Right ventricle myocardium inferior (tissue), 1 donor: Measurements from ENCODE around the gene PGBD1. TPM values are rescaled to one million over a fixed set of nuclear protein-coding genes. Genes with fewer than 3 reads are reported as not detected.

Experiments used
- ATAC-seq: fragments of 200-7000 bp; cut with Tn5 transposase; one replicate; pipeline ENCODE4 v1.9.1; 2020; ENCODE audit warnings: mild to moderate bottlenecking, moderate library complexity
- DNase-seq: peaks from one replicate; pipeline ENCODE4 v3.0.0; 2021; ENCODE audit errors: missing footprints
- intact Hi-C: fragments of 100-400 bp; cut with DNase I; formaldehyde crosslinking; loops from one replicate; pipeline ENCODE4 v1.11.0; 2022
- long read RNA-seq: library from polyadenylated mRNA; unstranded; transcript quantifications from one replicate; pipeline ENCODE4 v2.0.0, GENCODE V29; 2021
- total RNA-seq: library from RNA; stranded (reverse); fragmentation: NEBNext Ultra II Directional; extraction: Animal tissue kit (Norgen Biotek cat#: 25700); gene quantifications from one replicate; pipeline ENCODE4 v1.2.1, GENCODE V29; 2021
- donor health status: DM: no; HTN: yes; CAD: no; lungs with severe emphysema.

PGBD1 gene, protein sequence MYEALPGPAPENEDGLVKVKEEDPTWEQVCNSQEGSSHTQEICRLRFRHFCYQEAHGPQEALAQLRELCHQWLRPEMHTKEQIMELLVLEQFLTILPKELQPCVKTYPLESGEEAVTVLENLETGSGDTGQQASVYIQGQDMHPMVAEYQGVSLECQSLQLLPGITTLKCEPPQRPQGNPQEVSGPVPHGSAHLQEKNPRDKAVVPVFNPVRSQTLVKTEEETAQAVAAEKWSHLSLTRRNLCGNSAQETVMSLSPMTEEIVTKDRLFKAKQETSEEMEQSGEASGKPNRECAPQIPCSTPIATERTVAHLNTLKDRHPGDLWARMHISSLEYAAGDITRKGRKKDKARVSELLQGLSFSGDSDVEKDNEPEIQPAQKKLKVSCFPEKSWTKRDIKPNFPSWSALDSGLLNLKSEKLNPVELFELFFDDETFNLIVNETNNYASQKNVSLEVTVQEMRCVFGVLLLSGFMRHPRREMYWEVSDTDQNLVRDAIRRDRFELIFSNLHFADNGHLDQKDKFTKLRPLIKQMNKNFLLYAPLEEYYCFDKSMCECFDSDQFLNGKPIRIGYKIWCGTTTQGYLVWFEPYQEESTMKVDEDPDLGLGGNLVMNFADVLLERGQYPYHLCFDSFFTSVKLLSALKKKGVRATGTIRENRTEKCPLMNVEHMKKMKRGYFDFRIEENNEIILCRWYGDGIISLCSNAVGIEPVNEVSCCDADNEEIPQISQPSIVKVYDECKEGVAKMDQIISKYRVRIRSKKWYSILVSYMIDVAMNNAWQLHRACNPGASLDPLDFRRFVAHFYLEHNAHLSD
- total RNA-seq: 2.5 TPM
- long read RNA-seq, partial matches to known transcripts: 0 of 4 reads
- long read RNA-seq, other reads (novel, unspliced or antisense): 3 of 4 reads

DNA sequence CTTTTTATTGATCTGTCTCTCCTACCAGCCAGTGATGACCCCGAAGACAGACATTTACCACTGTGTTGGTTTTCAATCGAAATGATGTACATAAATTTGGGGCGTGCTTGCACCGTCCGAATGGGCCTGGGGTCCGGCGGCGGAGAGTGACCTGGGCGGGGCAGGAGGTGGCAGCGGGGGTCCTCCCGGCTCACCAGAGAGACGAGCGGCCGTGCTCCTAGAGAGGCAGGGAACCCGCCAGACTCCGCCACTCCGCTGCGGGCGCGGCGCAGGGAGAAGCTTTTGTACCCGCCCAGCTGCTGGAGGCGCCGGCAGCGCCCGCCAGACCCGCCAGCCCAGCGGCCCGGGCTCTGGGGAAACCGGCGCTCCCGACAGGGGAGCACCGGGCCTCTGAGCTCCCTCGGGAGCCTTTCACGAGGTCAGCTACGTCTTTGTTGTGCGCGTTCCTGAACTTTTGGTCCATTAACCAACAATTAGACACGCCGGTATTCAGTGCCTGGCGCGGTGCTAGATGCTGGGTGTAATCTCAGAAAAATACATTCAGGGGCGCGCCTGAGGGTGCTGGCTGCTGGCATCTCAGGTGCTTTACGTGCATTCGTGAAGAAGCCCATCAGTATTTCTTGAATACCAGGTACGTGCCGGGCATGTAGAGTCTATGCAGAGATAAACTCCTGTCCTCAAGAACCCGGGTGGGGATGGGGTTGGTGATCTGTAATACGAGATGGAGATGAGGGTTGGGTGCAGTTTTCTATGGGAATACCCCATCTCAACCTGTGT, at the start of gene PGBD1:
Gene PGBD1 (plus strand): TSS at position 285 of the 777 bp plus-strand sequence. CDS start 2,242 bp downstream, outside the sequence.
- DNase-seq (peak; percentile 86), ATAC-seq (peak; percentile 96)
- intact Hi-C loops: loop anchor here (5.0 kb wide), 2 partner anchors 56 to 76 kb away; partner anchors contain the start of gene ZSCAN31

DNA sequence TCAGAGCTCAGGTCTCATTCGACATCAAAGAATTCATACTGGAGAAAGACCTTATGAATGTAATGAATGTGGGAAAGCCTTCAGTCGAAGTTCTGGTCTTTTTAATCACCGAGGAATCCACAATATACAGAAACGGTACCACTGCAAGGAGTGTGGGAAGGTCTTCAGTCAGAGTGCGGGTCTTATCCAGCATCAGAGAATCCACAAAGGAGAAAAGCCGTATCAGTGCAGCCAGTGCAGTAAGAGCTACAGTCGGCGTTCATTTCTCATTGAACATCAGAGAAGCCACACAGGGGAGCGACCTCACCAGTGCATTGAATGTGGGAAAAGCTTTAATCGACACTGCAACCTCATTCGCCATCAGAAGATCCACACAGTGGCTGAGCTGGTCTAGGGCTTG, 48.6 kb upstream of the PGBD1 start:
- intact Hi-C loops: no loop called here
- ATAC-seq (no peak), DNase-seq (no peak)

DNA sequence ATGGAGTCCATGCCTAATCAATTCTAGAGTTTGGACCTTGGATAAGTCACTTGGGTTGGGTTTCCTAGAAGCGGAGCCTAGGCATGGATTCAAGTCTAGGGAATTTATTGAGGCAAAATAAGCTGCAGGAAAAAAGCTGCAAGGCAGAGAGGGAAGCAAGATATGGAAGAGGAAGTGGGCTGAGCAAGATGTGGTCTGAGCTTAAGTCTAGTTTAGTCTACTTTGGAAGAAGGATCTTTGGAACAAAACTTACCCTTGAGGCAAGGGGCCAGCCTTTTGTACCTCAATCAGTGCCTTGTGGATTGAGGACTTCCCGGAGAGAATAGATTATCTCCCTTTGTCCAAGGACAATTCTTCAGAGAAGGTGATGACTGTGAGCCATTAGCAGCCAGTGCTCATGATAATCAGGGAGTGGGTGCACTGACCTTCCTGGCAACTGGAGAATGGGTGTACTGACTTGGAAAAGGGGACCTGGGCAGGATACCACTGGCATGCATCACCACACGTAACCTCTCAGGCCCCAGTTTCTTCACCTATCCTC, 45.4 kb upstream of the PGBD1 start:
- ATAC-seq (no peak), DNase-seq (no peak)
- intact Hi-C loops: no loop called here

DNA sequence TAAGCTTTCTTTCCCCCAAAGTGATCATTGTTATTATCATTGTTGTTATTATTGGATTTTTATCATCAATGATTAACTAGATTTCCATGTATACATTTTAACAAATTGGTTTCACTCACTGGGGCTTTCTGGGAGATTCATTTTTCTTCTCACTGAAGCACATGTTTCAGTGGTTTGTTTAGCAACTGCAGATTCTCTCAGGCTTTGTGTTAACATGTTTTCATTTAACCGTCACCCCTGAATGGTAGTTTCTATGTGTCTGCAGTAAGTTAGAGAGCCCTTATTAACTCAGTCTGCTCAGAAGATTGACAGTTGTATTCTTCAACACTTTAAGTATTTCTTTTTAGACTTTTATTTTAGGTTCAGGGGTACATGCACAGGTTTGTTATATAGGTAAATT, 41.7 kb upstream of the PGBD1 start:
- DNase-seq: no peak
- no peak for ATAC-seq
- intact Hi-C loops: no loop called here

DNA sequence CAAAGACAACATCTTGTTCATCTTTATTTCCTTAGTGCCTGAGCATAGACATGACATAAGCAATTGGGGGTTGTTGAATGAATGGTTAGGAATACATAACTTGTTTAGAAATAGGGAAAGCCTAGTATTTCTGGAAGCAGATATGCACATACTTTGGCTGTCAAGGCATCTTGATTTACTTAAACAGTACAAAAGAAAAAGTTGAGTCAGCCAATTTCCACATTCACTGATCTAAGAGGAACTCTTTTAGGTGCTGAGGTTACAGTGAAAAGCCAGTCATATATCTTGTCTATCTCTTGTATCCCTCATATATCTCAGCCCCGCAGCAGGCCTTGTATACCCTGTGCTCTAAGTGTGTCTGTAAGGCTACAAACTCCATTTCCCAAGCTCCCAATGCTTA, 40.9 kb upstream of the PGBD1 start:
- intact Hi-C loops: no loop called here
- ATAC-seq (no peak), DNase-seq (no peak)

DNA sequence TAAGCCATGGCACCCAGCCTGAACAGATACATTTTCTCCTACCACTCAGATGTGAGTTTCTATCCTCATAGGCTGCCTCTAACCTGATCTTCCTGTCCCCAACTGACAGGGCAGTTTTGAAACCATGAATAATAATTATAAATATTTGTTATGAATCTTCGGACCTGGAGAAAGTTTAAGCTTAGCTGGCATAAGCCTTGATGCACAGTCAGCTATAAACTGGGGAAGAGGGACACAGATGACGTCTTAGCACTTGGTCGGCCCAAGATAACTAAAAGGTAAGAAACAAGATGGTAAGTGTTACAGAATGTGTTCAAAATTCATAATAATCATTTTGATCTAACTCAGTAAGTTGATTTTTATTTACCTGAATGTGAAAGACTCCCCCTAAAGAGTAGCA, 37.4 kb upstream of the PGBD1 start:
- no peak for ATAC-seq
- no peak for DNase-seq
- intact Hi-C loops: no loop called here

DNA sequence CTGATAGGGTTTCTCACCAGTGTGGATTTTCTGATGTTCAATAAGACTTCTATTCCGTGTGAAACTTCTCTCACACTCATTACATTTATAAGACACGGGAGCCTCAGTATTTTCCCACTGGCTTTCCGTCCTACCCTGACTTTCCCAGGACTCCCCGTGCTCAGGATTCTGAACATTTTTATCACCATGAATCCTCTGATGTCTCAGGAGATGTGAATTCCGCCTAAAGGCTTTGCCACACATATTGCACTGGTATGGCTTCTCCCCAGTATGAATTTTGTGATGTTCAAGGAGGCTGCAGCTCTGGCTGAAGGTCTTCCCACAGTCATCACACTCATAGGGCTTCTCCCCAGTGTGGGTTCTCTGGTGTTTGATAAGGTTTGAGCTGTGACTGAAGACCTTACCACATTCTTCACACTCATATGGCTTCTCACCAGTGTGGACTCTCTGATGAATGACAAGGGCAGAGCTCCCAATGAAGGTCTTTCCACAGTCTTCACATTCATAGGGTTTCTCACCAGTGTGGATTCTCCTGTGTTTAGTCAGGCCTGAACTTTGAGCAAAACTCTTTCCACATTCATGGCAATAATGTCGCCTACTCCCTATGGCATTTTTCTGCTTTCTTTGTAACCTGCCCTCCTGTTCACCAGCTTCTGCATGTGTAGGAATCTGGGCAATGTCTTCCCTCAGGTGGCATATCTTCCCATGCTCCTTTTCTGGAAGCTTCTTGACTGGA, 36.0 kb upstream of the PGBD1 start:
- intact Hi-C loops: no loop called here
- no peak for DNase-seq
- ATAC-seq: no peak

DNA sequence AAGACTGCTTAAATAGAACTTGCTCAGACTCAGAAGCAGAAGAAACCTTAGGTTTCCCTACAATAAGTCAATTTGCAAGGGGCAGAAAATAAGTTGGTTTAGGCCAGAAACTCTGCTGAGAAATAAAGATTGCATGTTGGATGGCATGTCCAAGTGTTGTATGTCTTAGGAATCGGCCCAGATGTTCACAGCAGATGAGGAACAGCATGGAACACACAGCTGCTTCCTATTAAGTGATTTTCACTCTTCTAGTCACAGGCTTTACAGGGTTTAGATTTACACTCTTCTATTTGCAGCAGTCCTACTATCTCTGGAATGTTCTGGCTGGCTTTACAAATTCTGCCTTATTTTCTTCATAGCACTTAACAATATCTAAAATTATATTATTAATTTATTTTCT, 32.5 kb upstream of the PGBD1 start:
- intact Hi-C loops: no loop called here
- ATAC-seq (no peak), DNase-seq (no peak)

DNA sequence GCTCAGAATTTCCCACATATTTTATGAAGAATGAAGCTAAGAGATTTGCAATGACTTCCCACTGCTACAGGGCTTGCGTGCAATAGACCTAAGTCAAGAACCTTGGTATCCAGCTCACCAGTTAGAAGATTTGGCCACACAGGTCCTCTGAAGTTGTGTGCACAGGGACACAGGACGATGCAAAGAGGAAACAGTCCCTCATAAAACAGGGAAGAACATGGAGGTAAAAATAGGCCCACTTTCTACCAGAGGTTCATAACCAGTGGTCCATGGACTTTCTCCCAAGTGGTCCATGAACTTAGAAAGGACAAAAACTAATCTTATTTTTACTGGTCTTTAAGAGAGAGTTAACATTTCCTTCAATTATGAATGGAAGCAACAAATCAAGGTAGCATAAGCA, 30.6 kb upstream of the PGBD1 start:
- DNase-seq (no peak), ATAC-seq (no peak)
- intact Hi-C loops: loop anchor here (2.0 kb wide), 1 partner anchor 26 kb away; the partner anchor contains the start of gene ZSCAN9

DNA sequence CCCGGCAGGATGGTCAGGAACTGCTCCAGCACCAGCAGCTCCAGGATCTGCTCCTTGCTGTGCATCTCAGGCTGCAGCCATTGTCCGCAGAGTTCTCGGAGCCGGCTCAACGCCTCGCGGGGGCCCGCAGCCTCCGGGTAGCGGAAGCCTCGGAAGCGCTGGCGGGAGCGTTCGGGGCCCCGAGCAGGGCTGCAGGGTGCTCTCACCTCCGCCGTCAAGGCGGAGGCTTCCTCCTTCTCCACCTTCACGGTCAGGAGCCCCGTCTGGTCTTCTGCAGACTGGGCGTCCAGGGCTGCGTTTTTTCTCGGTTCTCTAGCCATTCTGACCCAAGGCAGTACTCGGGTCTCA, 29.7 kb upstream of the PGBD1 start:
- intact Hi-C loops: loop anchor here (2.0 kb wide), 2 partner anchors 27 to 103 kb away; partner anchors contain the start of gene ZSCAN9

DNA sequence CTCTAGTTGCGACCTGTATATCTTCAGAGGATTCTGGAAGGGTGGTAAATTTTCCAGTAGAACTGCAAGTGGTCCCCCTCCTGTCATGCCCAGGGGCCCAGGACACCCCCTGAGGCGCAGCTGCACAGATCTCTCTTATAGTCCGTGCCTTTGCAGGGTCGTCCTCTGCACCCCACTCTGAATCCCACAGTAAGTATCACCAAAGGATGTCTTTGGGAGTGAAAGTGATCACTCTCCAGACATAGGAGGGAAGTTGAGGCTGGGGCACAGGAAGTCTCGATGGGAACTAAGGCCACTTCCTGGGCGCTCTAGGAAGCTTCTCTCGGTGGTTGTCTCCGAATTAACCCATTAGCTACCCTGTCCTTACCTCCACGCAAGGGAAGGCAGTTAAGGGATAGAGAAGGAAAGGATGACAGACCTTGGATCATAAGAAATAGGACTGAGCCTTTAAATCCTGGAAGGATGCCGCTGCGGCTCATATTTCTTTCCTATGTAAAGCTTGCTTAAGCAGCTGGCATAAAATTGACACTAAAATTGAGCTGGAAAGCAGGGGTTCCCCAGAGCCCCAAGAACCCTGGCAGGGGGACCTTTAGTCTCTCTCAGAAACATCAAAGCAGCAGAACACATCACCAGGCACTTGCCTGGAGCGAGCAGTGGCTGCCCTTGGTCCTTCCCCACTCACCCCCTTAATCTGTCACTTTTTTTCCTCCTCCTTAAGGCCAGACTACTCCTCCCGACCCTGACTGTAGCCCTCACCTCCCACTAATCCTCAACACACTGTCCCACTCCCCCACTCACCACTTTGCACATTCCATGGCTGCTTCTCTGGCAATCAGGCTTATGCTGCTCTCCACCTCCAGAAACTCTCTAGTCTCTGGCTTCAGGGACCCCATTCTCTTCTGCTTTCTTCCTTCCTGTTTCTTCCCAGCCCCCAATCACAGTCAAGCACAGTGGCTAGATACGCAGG, 29.1 kb upstream of the PGBD1 start, which contains the start of gene ZKSCAN4:
Gene ZKSCAN4 (minus strand): TSS at position 261 of the 967 bp plus-strand sequence. CDS start 289 bp downstream, outside the sequence.
- peak; percentile 69 for DNase-seq
- intact Hi-C loops: loop anchor here (2.0 kb wide), 1 partner anchor 103 kb away; no protein-coding TSS in a partner anchor
- peak; percentile 98 for ATAC-seq

More for the DNA sequence above, 29.7 kb upstream of the PGBD1 start:
- peak; percentile 66 for DNase-seq
- no peak for ATAC-seq

DNA sequence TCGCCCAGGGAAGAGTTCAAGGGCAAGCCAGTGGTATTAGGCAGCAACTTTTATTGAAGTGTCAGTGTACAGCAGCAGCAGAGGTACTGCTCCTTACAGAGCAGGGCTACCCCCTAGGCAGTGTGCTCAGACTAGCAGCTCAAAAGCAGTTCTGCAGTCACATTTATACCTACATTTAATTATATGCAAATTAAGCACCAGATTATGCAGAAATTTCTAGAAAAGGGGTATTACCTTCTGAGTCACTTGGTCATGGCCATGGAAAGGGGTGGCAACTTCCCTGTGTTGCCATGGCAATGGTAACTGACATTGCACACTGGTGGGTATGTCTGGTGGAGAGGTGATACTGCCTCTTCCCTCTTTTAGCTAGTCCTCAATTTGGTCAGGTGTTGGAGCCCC, 27.3 kb upstream of the PGBD1 start:
- intact Hi-C loops: no loop called here
- DNase-seq (no peak), ATAC-seq (no peak)

DNA sequence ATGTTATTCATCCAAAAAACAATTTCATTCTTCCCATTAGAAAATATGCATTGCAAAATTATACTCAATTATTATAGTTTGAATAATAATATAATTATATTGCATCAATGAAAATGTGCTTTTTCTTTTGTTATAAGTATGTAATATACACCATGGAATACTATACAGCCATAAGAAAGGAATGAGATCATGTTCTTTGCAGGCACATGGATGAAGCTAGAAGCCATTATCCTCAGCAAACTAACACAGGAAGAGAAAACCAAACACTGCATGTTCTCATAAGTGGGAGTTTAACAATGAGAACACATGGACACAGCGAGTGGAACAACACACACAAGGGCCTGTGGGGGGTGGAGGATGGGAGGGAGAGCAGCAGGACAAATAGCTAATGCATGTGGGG, 24.3 kb upstream of the PGBD1 start:
- intact Hi-C loops: loop anchor here (5.0 kb wide), 1 partner anchor 115 kb away; the partner anchor contains the start of gene ZKSCAN8
- DNase-seq: no peak
- ATAC-seq: no peak

DNA sequence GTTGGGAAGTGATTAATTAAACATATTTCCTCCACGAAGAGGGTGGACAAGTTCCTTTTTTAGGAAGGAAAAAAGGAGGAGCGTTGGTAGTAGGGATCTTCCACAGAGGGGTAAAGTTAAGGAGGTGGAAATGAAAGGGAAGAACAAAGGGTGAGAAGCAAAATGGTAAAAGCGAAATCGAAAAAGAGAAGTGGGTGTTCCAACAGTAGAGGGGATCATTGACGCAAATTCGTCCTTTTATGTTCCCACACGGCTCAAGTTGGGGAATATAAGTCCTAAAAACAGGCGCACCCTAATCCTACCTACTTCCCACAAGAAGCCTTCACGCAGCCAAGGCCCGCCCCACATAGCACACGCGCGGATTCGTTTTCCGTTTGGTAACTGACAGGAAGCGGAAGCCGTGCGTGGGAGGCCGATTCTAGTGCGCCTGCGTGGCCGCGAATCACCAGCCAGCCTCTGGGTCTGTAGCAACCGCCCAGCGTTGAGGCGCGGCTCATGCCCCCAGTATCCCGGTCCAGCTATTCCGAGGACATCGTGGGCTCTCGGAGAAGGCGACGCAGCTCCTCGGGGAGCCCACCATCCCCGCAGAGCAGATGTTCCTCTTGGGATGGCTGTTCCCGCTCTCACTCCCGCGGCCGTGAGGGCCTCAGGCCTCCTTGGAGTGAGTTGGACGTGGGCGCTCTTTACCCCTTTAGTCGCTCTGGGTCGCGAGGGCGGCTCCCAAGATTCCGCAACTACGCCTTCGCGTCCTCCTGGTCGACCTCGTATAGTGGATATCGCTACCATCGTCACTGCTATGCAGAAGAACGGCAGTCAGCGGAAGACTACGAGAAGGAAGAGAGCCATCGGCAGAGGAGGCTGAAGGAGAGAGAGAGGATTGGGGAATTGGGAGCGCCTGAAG, 22.2 kb upstream of the PGBD1 start, which contains the start of gene NKAPL:
Gene NKAPL (plus strand): TSS at position 421 of the 901 bp plus-strand sequence. CDS start 75 bp downstream, at position 496.
- intact Hi-C loops: loop anchor here (5.0 kb wide), 1 partner anchor 117 kb away; the partner anchor contains the start of gene ZKSCAN8

DNA sequence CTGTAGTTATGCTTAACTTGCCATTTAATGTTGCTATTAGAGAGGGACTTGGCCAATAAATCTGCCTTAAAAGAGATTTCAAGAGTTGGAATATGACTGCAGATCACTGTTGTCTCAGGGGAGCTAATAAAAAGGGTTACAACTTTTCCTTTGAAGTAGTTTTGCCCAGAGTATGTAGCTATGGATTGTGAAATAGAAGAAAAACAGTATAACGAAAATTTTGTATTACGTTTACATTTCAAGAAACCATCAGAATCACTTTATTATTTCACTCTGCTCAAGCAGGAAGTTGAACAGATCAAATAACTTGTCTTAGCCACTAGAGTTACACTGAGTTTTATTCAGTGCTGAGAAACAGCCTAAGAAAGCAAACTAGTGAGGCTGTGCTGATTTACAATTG, 17.4 kb upstream of the PGBD1 start:
- ATAC-seq (no peak), DNase-seq (no peak)
- intact Hi-C loops: no loop called here

More for the DNA sequence above, 22.2 kb upstream of the PGBD1 start, which contains the start of gene NKAPL:
- peak; percentile 97 for ATAC-seq
- DNase-seq: peak; percentile 92
